CD4-positive, alpha-beta T cell (primary cell): ENCODE data around the gene CHD9. TPM values are rescaled to one million over a fixed set of nuclear protein-coding genes. Genes with fewer than 3 reads are reported as not detected.

Experiments
- ATAC-seq: fragments of 200-7000 bp; cut with Tn5 transposase; one replicate; pipeline ENCODE4 v1.10.0; 2022; ENCODE audit warnings: mild to moderate bottlenecking; ENCODE audit not compliant: poor library complexity
- CTCF ChIA-PET: fragments of 350-600 bp; sonication (Branson Sonifier 250); formaldehyde crosslinking; loops from one replicate; lab custom pipeline; 2021; ENCODE audit warnings: antibody characterized with exemption, inconsistent platforms; lab: Charles Lee
- POLR2A ChIA-PET: fragments of 350-600 bp; sonication (Branson Sonifier 250); formaldehyde crosslinking; loops from one replicate; lab custom pipeline; 2021; ENCODE audit warnings: antibody characterized with exemption, inconsistent platforms; lab: Charles Lee
- DNase-seq, 14 experiments: peaks; one replicate each; pipeline ENCODE4 v3.0.0-alpha.2; 2013 to 2020; ENCODE audit warnings: mixed read lengths in 2 of 14
- H3K27ac ChIP-seq, 2 donors: one replicate each; pipeline versions ENCODE4 v1.5.1 to v1.7.0; 2013; ENCODE audit warnings: low read length in 2 of 2, low read depth in 1 of 2, mild to moderate bottlenecking in 1 of 2
- H3K27me3 ChIP-seq, 2 experiments: 1 replicate in 1 of 2; 2 replicates in 1 of 2; pipeline versions ENCODE4 v1.6.1 to v1.7.0; 2013; ENCODE audit warnings: low read length in 2 of 2, control low read depth in 1 of 2, mild to moderate bottlenecking in 1 of 2, moderate library complexity in 1 of 2; ENCODE audit not compliant: insufficient read depth in 2 of 2, control insufficient read depth in 1 of 2
- H3K36me3 ChIP-seq: one replicate; pipeline ENCODE4 v1.6.1; 2013; ENCODE audit warnings: low read length, control low read depth; ENCODE audit not compliant: insufficient read depth
- H3K4me1 ChIP-seq: one replicate; pipeline ENCODE4 v1.6.1; 2013; ENCODE audit warnings: low read length, control low read depth; ENCODE audit not compliant: insufficient read depth
- H3K4me3 ChIP-seq: one replicate; pipeline ENCODE4 v1.5.1; 2013; ENCODE audit warnings: mild to moderate bottlenecking, low read length, moderate library complexity
- H3K9me3 ChIP-seq, 2 experiments: 1 replicate in 1 of 2; 2 replicates in 1 of 2; pipeline versions ENCODE4 v1.6.1 to v1.7.0; 2013; ENCODE audit warnings: low read length in 2 of 2, mild to moderate bottlenecking in 2 of 2, control low read depth in 1 of 2, moderate library complexity in 1 of 2; ENCODE audit not compliant: control insufficient read depth in 1 of 2, insufficient read depth in 1 of 2
- H3K27ac Mint-ChIP-seq: one replicate; pipeline ENCODE4 v1.8.0; 2020; ENCODE audit warnings: mixed read lengths
- H3K27me3 Mint-ChIP-seq: one replicate; pipeline ENCODE4 v1.8.0; 2021; ENCODE audit warnings: mixed read lengths
- H3K36me3 Mint-ChIP-seq: one replicate; pipeline ENCODE4 v1.8.0; 2021; ENCODE audit warnings: low read depth, mixed read lengths
- H3K4me1 Mint-ChIP-seq: one replicate; pipeline ENCODE4 v1.8.0; 2021; ENCODE audit warnings: low read depth, mixed read lengths
- H3K4me3 Mint-ChIP-seq: one replicate; pipeline ENCODE4 v1.8.0; 2020; ENCODE audit warnings: mild to moderate bottlenecking, mixed read lengths
- H3K9me3 Mint-ChIP-seq: one replicate; pipeline ENCODE4 v1.8.0; 2020; ENCODE audit warnings: mixed read lengths
- intact Hi-C, 2 experiments: fragments of 100-400 bp; cut with DNase I in 1 of 2; cut with micrococcal nuclease in 1 of 2; formaldehyde crosslinking; loops; one replicate each; pipeline versions ENCODE4 v1.15.1 to v1.9.0; 2023 to 2025; cut with DNase I, micrococcal nuclease
- total RNA-seq, 174 experiments: library from RNA in 2 of 174; stranded (reverse) in 2 of 174; gene quantifications; one replicate each; pipeline ENCODE4 v1.2.3 and lab custom pipeline; 2021 to 2026
- TF ChIP-seq, protein P1 (sequence below): fragments of 200-600 bp; IDR thresholded peaks from one replicate; pipeline ENCODE4 v1.8.0; 2022; ENCODE audit warnings: antibody characterized with exemption, mild to moderate bottlenecking

Gene CHD9
- total RNA-seq, 2 experiments from 2014 or later = 28.2 to 28.8 TPM

GRCh38 chr16:53078765-53079485 is 24.1 kb downstream of the CHD9 start:
- no peak overlapping the region for H3K4me3 Mint-ChIP-seq

DNA sequence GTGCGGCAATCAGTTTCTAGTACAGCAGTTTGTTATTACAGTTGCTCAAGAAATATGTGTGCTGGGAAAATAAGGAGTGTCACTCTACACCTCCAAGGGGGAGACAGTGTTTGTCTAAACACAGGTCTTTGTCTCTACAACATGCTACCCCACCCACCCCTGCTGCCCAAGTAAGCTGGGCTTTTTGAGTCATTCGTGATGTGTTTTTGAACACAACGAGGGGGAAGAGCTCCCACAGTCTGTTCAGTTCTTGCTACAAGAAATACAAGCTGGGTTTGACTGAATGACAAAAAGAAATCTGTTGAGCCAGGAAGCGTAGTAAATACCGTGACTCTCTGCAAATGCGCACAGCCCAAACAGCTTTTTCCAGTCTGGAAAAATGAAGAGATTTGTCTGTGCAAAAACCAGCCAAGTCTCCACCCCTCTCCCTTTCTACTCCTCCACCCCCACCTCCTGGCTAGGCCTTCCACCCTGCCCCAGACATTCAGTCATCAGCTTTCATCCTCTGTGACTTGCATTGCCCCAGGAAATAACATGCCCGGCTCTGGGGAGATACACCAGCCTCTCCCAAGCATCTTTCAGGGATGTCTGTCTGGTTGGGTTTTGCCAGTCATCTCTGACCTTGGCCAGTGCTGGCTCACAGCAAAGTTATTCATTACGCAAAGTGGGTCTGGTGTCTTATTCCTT is 25.7 kb downstream of the CHD9 start:
- intact Hi-C loops = no loop called here
- H3K4me1 Mint-ChIP-seq = no peaks in the 10 kb centered on the region
- TF ChIP-seq, protein P1, sequence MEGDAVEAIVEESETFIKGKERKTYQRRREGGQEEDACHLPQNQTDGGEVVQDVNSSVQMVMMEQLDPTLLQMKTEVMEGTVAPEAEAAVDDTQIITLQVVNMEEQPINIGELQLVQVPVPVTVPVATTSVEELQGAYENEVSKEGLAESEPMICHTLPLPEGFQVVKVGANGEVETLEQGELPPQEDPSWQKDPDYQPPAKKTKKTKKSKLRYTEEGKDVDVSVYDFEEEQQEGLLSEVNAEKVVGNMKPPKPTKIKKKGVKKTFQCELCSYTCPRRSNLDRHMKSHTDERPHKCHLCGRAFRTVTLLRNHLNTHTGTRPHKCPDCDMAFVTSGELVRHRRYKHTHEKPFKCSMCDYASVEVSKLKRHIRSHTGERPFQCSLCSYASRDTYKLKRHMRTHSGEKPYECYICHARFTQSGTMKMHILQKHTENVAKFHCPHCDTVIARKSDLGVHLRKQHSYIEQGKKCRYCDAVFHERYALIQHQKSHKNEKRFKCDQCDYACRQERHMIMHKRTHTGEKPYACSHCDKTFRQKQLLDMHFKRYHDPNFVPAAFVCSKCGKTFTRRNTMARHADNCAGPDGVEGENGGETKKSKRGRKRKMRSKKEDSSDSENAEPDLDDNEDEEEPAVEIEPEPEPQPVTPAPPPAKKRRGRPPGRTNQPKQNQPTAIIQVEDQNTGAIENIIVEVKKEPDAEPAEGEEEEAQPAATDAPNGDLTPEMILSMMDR = no peak
- H3K9me3 Mint-ChIP-seq = no peaks in the 10 kb centered on the region
- ChIA-PET POLR2A (no interaction called here), CTCF (no interaction called here)
- H3K36me3 Mint-ChIP-seq = peaks cover 3% of the 10 kb centered on the region
- H3K27ac Mint-ChIP-seq = no peak overlapping the region
- no peaks in the 10 kb centered on the region for H3K27me3 Mint-ChIP-seq
- Histone ChIP-seq H3K27ac (no peak overlapping the region), H3K27me3 (no peaks in the 10 kb centered on the region), H3K4me3 (no peak overlapping the region), H3K9me3 (no peaks in the 10 kb centered on the region), H3K36me3 (no peaks in the 10 kb centered on the region), H3K4me1 (no peaks in the 10 kb centered on the region)
- no peak for DNase-seq
- no peak overlapping the region for H3K4me3 Mint-ChIP-seq
- ATAC-seq = no peak

More at GRCh38 chr16:53078765-53079485, 24.1 kb downstream of the CHD9 start:
- CTCF ChIA-PET = interaction anchor here (1.7 kb wide), 1 partner anchor 24 kb away, joined by 4 read pairs; the partner anchor contains the start of gene CHD9
- H3K27ac Mint-ChIP-seq = no peak overlapping the region
- Histone ChIP-seq H3K27ac (no peak overlapping the region), H3K4me1 (no peaks in the 10 kb centered on the region), H3K27me3 (no peaks in the 10 kb centered on the region), H3K36me3 (no peaks in the 10 kb centered on the region), H3K4me3 (no peak overlapping the region), H3K9me3 (peaks cover 0 to 6% of the 10 kb centered on the region in 2 experiments)
- H3K4me1 Mint-ChIP-seq = no peaks in the 10 kb centered on the region
- no peaks in the 10 kb centered on the region for H3K27me3 Mint-ChIP-seq
- DNase-seq = no peak
- intact Hi-C loops = no loop called here
- no peak for ATAC-seq
- no peaks in the 10 kb centered on the region for H3K9me3 Mint-ChIP-seq
- POLR2A ChIA-PET = interaction anchor here (1.0 kb wide), 1 partner anchor 20 kb away, joined by 4 read pairs; no protein-coding TSS in a partner anchor
- H3K36me3 Mint-ChIP-seq = peaks cover 4% of the 10 kb centered on the region
- TF ChIP-seq, protein P1 = no peak

GRCh38 chr16:53081032-53081424 is 26.2 kb downstream of the CHD9 start:
- POLR2A ChIA-PET = no interaction called here
- no peaks in the 10 kb centered on the region for H3K4me1 ChIP-seq
- H3K4me1 Mint-ChIP-seq = no peaks in the 10 kb centered on the region
- H3K27ac Mint-ChIP-seq = no peak overlapping the region
- no peaks in the 10 kb centered on the region for H3K36me3 Mint-ChIP-seq
- no peak for ATAC-seq
- CTCF ChIA-PET = no interaction called here
- no peaks in the 10 kb centered on the region for H3K9me3 ChIP-seq
- H3K4me3 ChIP-seq = no peak overlapping the region
- DNase-seq = no peak
- no peaks in the 10 kb centered on the region for H3K27me3 Mint-ChIP-seq
- TF ChIP-seq, protein P1 = no peak
- no peaks in the 10 kb centered on the region for H3K36me3 ChIP-seq
- H3K4me3 Mint-ChIP-seq = no peak overlapping the region
- no peaks in the 10 kb centered on the region for H3K9me3 Mint-ChIP-seq
- H3K27ac ChIP-seq = no peak overlapping the region
- intact Hi-C loops = no loop called here
- no peaks in the 10 kb centered on the region for H3K27me3 ChIP-seq
